Spinal cord (tissue), 10 donors: ENCODE measurements around the gene IGFBP4. TPM values are rescaled to one million over a fixed set of nuclear protein-coding genes. Genes with fewer than 3 reads are reported as not detected.
A peak's percentile ranks its signal among the peaks of the same experiment; 100 is the strongest.
"Not testable (repeated sequence)": the region's sequence is repeated elsewhere in the genome, so short reads cannot be mapped to it uniquely, and the experiment has no call there.

ENCODE experiments used
- DNase-seq, 6 donors: peaks; one replicate each; pipeline versions ENCODE4 v3.0.0 to v3.0.0-alpha.2; 2013 to 2015; ENCODE audit warnings: low spot score in 6 of 6, low read depth in 4 of 6
- H3K27ac ChIP-seq: one replicate; pipeline ENCODE4 v1.5.1; 2013; ENCODE audit warnings: low read depth, low read length, control low read depth
- H3K27me3 ChIP-seq: one replicate; pipeline ENCODE4 v1.6.1; 2013; ENCODE audit warnings: low read length; ENCODE audit not compliant: control insufficient read depth, insufficient read depth
- H3K36me3 ChIP-seq: one replicate; pipeline ENCODE4 v1.6.1; 2013; ENCODE audit warnings: low read length; ENCODE audit not compliant: control insufficient read depth, insufficient read depth
- H3K4me1 ChIP-seq: one replicate; pipeline ENCODE4 v1.6.1; 2013; ENCODE audit warnings: low read length; ENCODE audit not compliant: control insufficient read depth, insufficient read depth
- H3K4me3 ChIP-seq: one replicate; pipeline ENCODE4 v1.5.1; 2013; ENCODE audit warnings: low read depth, low read length, control low read depth
- H3K9me3 ChIP-seq: one replicate; pipeline ENCODE4 v1.6.1; 2013; ENCODE audit warnings: low read length; ENCODE audit not compliant: control insufficient read depth, insufficient read depth
- WGBS: methylation state at CpG from one replicate; pipeline ENCODE4 v1.1.5; 2013; ENCODE audit warnings: missing lambda C conversion rate; ENCODE audit not compliant: insufficient coverage; 5-methylcytosine and 5-hydroxymethylcytosine counted together
- long read RNA-seq, 4 donors: transcript quantifications; one replicate each; lab custom pipeline, GENCODE V29; 2026
- polyA plus RNA-seq, 2 donors: library from polyadenylated mRNA; unstranded; fragments of 120-200 nt; gene quantifications; one replicate each; pipeline ENCODE4 v1.2.1, GENCODE V29; 2013; ENCODE audit not compliant: insufficient read length in 2 of 2
- total RNA-seq, 2 donors: library from RNA; depleted of rRNA in 1 of 2; stranded (reverse); fragments of 120-200 nt in 1 of 2; fragments of >200 nt in 1 of 2; gene quantifications; one replicate each; pipeline versions ENCODE4 v1.2.3 to v1.2.4, GENCODE V29; 2013 to 2014
- donor health status: healthy.

Gene IGFBP4
- 100 to 1,000 TPM in 1 of 2 donors, 10 to 100 TPM in 1; 53.1 to 110 TPM for total RNA-seq
- polyA plus RNA-seq = 10 to 100 TPM; 67.8 to 98.3 TPM
- long read RNA-seq, donor 1, transcript IGFBP4-201 (4 exons, 2,200 nt) = major isoform, 27 of 76 reads
- long read RNA-seq, donor 1, partial matches to known transcripts = 49 of 76 reads
- long read RNA-seq, donor 1, other reads (novel, unspliced or antisense) = 0 of 76 reads
- long read RNA-seq, donor 2, transcript IGFBP4-201 (4 exons, 2,200 nt) = major isoform, 12 of 12 reads
- long read RNA-seq, donor 2, partial matches to known transcripts = 0 of 12 reads
- long read RNA-seq, donor 2, other reads (novel, unspliced or antisense) = 0 of 12 reads
- long read RNA-seq, donor 3, transcript IGFBP4-201 (4 exons, 2,200 nt) = major isoform, 26 of 26 reads
- long read RNA-seq, donor 3, partial matches to known transcripts = 0 of 26 reads
- long read RNA-seq, donor 3, other reads (novel, unspliced or antisense) = 0 of 26 reads
- long read RNA-seq, donor 4, transcript IGFBP4-201 (4 exons, 2,200 nt) = major isoform, 93 of 116 reads
- long read RNA-seq, donor 4, partial matches to known transcripts = 23 of 116 reads
- long read RNA-seq, donor 4, other reads (novel, unspliced or antisense) = 0 of 116 reads

GRCh38 chr17:40443196-40443987 lies at the start of gene IGFBP4:
IGFBP4 (plus strand) TSS chr17:40443450; CDS start chr17:40443736, 286 bp downstream.
- Histone ChIP-seq H3K27ac (peak within 1 kb of the TSS; percentile 60), H3K27me3 (no peaks in the 10 kb centered on the region), H3K4me3 (peak within 1 kb of the TSS; percentile 69), H3K36me3 (no peaks in the 10 kb centered on the region), H3K9me3 (no peaks in the 10 kb centered on the region), H3K4me1 (peaks cover 48% of the 10 kb centered on the region)
- 0% methylated on average over 92 of the region's 98 CpGs for WGBS
- peak in 3 of 6 donors; percentile 61 to 91 (median 88) for DNase-seq

GRCh38 chr17:40399185-40399584 lies 44.1 kb upstream of the IGFBP4 start:
- H3K4me3 ChIP-seq = no peak overlapping the region
- H3K27me3 ChIP-seq = no peaks in the 10 kb centered on the region
- H3K9me3 ChIP-seq = no peaks in the 10 kb centered on the region
- peak in 5 of 6 donors; percentile 12 to 88 (median 17) for DNase-seq
- peaks cover 2% of the 10 kb centered on the region for H3K36me3 ChIP-seq
- no CpG with 5 or more reads among the region's 4 CpGs for WGBS
- no peaks in the 10 kb centered on the region for H3K4me1 ChIP-seq
- no peak overlapping the region for H3K27ac ChIP-seq

GRCh38 chr17:40402668-40403067 lies 40.6 kb upstream of the IGFBP4 start:
- Histone ChIP-seq H3K27ac (no peak overlapping the region), H3K4me3 (no peak overlapping the region), H3K27me3 (no peaks in the 10 kb centered on the region), H3K9me3 (no peaks in the 10 kb centered on the region), H3K4me1 (no peaks in the 10 kb centered on the region), H3K36me3 (peaks cover 2% of the 10 kb centered on the region)
- WGBS = 100% methylated on average over 1 of the region's 1 CpG
- DNase-seq = no peak

- Histone ChIP-seq H3K4me1 (no peaks in the 10 kb centered on the region), H3K27ac (no peak overlapping the region), H3K4me3 (no peak overlapping the region), H3K9me3 (no peaks in the 10 kb centered on the region), H3K27me3 (no peaks in the 10 kb centered on the region), H3K36me3 (no peaks in the 10 kb centered on the region)
- no peak for DNase-seq
- WGBS = 93% methylated on average over 2 of the region's 3 CpGs
Observed at GRCh38 chr17:40404003-40404402, 39.2 kb upstream of the IGFBP4 start.

- H3K36me3 ChIP-seq = no peaks in the 10 kb centered on the region
- H3K27ac ChIP-seq = no peak overlapping the region
- no peak overlapping the region for H3K4me3 ChIP-seq
- no peak for DNase-seq
- H3K4me1 ChIP-seq = no peaks in the 10 kb centered on the region
- H3K9me3 ChIP-seq = no peaks in the 10 kb centered on the region
- WGBS = no CpG with 5 or more reads among the region's 3 CpGs
- no peaks in the 10 kb centered on the region for H3K27me3 ChIP-seq
Observed at GRCh38 chr17:40407460-40407859, 35.8 kb upstream of the IGFBP4 start.

GRCh38 chr17:40409540-40409939 lies 33.7 kb upstream of the IGFBP4 start:
- H3K4me3 ChIP-seq, H3K27me3 ChIP-seq, H3K27ac ChIP-seq, H3K9me3 ChIP-seq, H3K4me1 ChIP-seq, DNase-seq, H3K36me3 ChIP-seq: not testable (repeated sequence)
- WGBS = 90% methylated on average over 3 of the region's 4 CpGs

GRCh38 chr17:40410082-40410481 lies 33.2 kb upstream of the IGFBP4 start:
- Histone ChIP-seq H3K4me1 (no peaks in the 10 kb centered on the region), H3K36me3 (no peaks in the 10 kb centered on the region), H3K27ac (no peak overlapping the region), H3K4me3 (no peak overlapping the region), H3K27me3 (no peaks in the 10 kb centered on the region), H3K9me3 (no peaks in the 10 kb centered on the region)
- WGBS = 83% methylated on average over 1 of the region's 1 CpG
- DNase-seq = no peak

- H3K4me3 ChIP-seq = no peak overlapping the region
- H3K4me1 ChIP-seq = no peaks in the 10 kb centered on the region
- no peaks in the 10 kb centered on the region for H3K9me3 ChIP-seq
- no peak for DNase-seq
- no peak overlapping the region for H3K27ac ChIP-seq
- 96% methylated on average over 3 of the region's 4 CpGs for WGBS
- H3K36me3 ChIP-seq = no peaks in the 10 kb centered on the region
- H3K27me3 ChIP-seq = no peaks in the 10 kb centered on the region
Observed at GRCh38 chr17:40411821-40412220, 31.4 kb upstream of the IGFBP4 start.

GRCh38 chr17:40412880-40413279 lies 30.4 kb upstream of the IGFBP4 start:
- H3K27me3 ChIP-seq = no peaks in the 10 kb centered on the region
- H3K9me3 ChIP-seq = no peaks in the 10 kb centered on the region
- peaks cover 8% of the 10 kb centered on the region for H3K4me1 ChIP-seq
- no peak for DNase-seq
- H3K27ac ChIP-seq = no peak overlapping the region
- no peak overlapping the region for H3K4me3 ChIP-seq
- H3K36me3 ChIP-seq = no peaks in the 10 kb centered on the region
